CD4-positive, alpha-beta T cell (primary cell): ENCODE results near the gene UBP1. TPM values are rescaled to one million over a fixed set of nuclear protein-coding genes. Genes with fewer than 3 reads are reported as not detected.

ENCODE experiments used
- ATAC-seq: fragments of 200-7000 bp; cut with Tn5 transposase; one replicate; pipeline ENCODE4 v1.10.0; 2022; ENCODE audit warnings: mild to moderate bottlenecking; ENCODE audit not compliant: poor library complexity
- CTCF ChIA-PET: fragments of 350-600 bp; sonication (Branson Sonifier 250); formaldehyde crosslinking; loops from one replicate; lab custom pipeline; 2021; ENCODE audit warnings: antibody characterized with exemption, inconsistent platforms; lab: Charles Lee
- POLR2A ChIA-PET: fragments of 350-600 bp; sonication (Branson Sonifier 250); formaldehyde crosslinking; loops from one replicate; lab custom pipeline; 2021; ENCODE audit warnings: antibody characterized with exemption, inconsistent platforms; lab: Charles Lee
- DNase-seq, 14 experiments: peaks; one replicate each; pipeline ENCODE4 v3.0.0-alpha.2; 2013 to 2020; ENCODE audit warnings: mixed read lengths in 2 of 14
- H3K27ac ChIP-seq, 2 donors: one replicate each; pipeline versions ENCODE4 v1.5.1 to v1.7.0; 2013; ENCODE audit warnings: low read length in 2 of 2, low read depth in 1 of 2, mild to moderate bottlenecking in 1 of 2
- H3K27me3 ChIP-seq, 2 experiments: 1 replicate in 1 of 2; 2 replicates in 1 of 2; pipeline versions ENCODE4 v1.6.1 to v1.7.0; 2013; ENCODE audit warnings: low read length in 2 of 2, control low read depth in 1 of 2, mild to moderate bottlenecking in 1 of 2, moderate library complexity in 1 of 2; ENCODE audit not compliant: insufficient read depth in 2 of 2, control insufficient read depth in 1 of 2
- H3K36me3 ChIP-seq: one replicate; pipeline ENCODE4 v1.6.1; 2013; ENCODE audit warnings: low read length, control low read depth; ENCODE audit not compliant: insufficient read depth
- H3K4me1 ChIP-seq: one replicate; pipeline ENCODE4 v1.6.1; 2013; ENCODE audit warnings: low read length, control low read depth; ENCODE audit not compliant: insufficient read depth
- H3K4me3 ChIP-seq: one replicate; pipeline ENCODE4 v1.5.1; 2013; ENCODE audit warnings: mild to moderate bottlenecking, low read length, moderate library complexity
- H3K9me3 ChIP-seq, 2 experiments: 1 replicate in 1 of 2; 2 replicates in 1 of 2; pipeline versions ENCODE4 v1.6.1 to v1.7.0; 2013; ENCODE audit warnings: low read length in 2 of 2, mild to moderate bottlenecking in 2 of 2, control low read depth in 1 of 2, moderate library complexity in 1 of 2; ENCODE audit not compliant: control insufficient read depth in 1 of 2, insufficient read depth in 1 of 2
- H3K27ac Mint-ChIP-seq: one replicate; pipeline ENCODE4 v1.8.0; 2020; ENCODE audit warnings: mixed read lengths
- H3K27me3 Mint-ChIP-seq: one replicate; pipeline ENCODE4 v1.8.0; 2021; ENCODE audit warnings: mixed read lengths
- H3K36me3 Mint-ChIP-seq: one replicate; pipeline ENCODE4 v1.8.0; 2021; ENCODE audit warnings: low read depth, mixed read lengths
- H3K4me1 Mint-ChIP-seq: one replicate; pipeline ENCODE4 v1.8.0; 2021; ENCODE audit warnings: low read depth, mixed read lengths
- H3K4me3 Mint-ChIP-seq: one replicate; pipeline ENCODE4 v1.8.0; 2020; ENCODE audit warnings: mild to moderate bottlenecking, mixed read lengths
- H3K9me3 Mint-ChIP-seq: one replicate; pipeline ENCODE4 v1.8.0; 2020; ENCODE audit warnings: mixed read lengths
- CTCF ChIP-seq: fragments of 200-600 bp; IDR thresholded peaks from one replicate; pipeline ENCODE4 v1.8.0; 2022; ENCODE audit warnings: antibody characterized with exemption, mild to moderate bottlenecking
- intact Hi-C, 2 experiments: fragments of 100-400 bp; cut with DNase I in 1 of 2; cut with micrococcal nuclease in 1 of 2; formaldehyde crosslinking; loops; one replicate each; pipeline versions ENCODE4 v1.15.1 to v1.9.0; 2023 to 2025; cut with DNase I, micrococcal nuclease
- polyA plus RNA-seq, 2 donors: library from polyadenylated mRNA; unstranded; fragments of 120-200 nt; gene quantifications; one replicate each; pipeline ENCODE4 v1.2.1, GENCODE V29; 2013
- total RNA-seq, 174 experiments: library from RNA in 2 of 174; stranded (reverse) in 2 of 174; gene quantifications; one replicate each; pipeline ENCODE4 v1.2.3 and lab custom pipeline; 2021 to 2026

Gene UBP1
- total RNA-seq = 10 to 100 TPM; 59.5 to 61.6 TPM
- polyA plus RNA-seq (2013, experiment 1 of 2) = 75.2 TPM
- polyA plus RNA-seq (2013, experiment 2 of 2) = 86.6 TPM
- total RNA-seq (lab: John Stamatoyannopoulos, UW) = 65.6 to 169 (median 117) reads per million in 172 experiments

GRCh38 chr3:33440328-33441224 lies at the start of gene UBP1:
UBP1 (minus strand) TSS chr3:33440405; CDS start chr3:33439848, 557 bp downstream.
- DNase-seq (peak; percentile 87 to 100 (median 94)), ATAC-seq (peak; percentile 84)
- TF ChIP-seq CTCF = no peak
- Mint-ChIP-seq H3K36me3 (peaks cover 23% of the 10 kb centered on the region), H3K27me3 (no peaks in the 10 kb centered on the region), H3K9me3 (no peaks in the 10 kb centered on the region), H3K27ac (peak within 1 kb of the TSS; percentile 98), H3K4me3 (peak within 1 kb of the TSS; percentile 93), H3K4me1 (peaks cover 51% of the 10 kb centered on the region)
- intact Hi-C loops = loop anchor here (5.0 to 10.0 kb wide), 4 partner anchors 277 to 753 kb away; partner anchors contain the start of genes CLASP2 (in 1 of the 2), CNOT10 (in 1 of the 2) and PDCD6IP (in 1 of the 2)
- ChIA-PET POLR2A (interaction anchor here (0.6 to 1.9 kb wide), 27 partner anchors 9 to 1977 kb away, joined by 3 to 34 read pairs (median 4); partner anchors contain the start of genes CLASP2, CMTM6, CNOT10 and CRTAP), CTCF (interaction anchor here (0.9 to 1.8 kb wide), 2 partner anchors 14 to 15 kb away, joined by 3 to 4 read pairs; no protein-coding TSS in a partner anchor)
- H3K4me1 ChIP-seq = peaks cover 23% of the 10 kb centered on the region
- no peaks in the 10 kb centered on the region for H3K36me3 ChIP-seq
- no peaks in the 10 kb centered on the region for H3K9me3 ChIP-seq
- no peaks in the 10 kb centered on the region for H3K27me3 ChIP-seq
- peak within 1 kb of the TSS; percentile 60 for H3K4me3 ChIP-seq
- H3K27ac ChIP-seq = peak within 1 kb of the TSS; percentile 87 to 96

GRCh38 chr3:33488683-33489082 lies 48.5 kb upstream of the UBP1 start:
- POLR2A ChIA-PET = no interaction called here
- CTCF ChIA-PET = no interaction called here
- H3K27me3 ChIP-seq = no peaks in the 10 kb centered on the region
- no peak overlapping the region for H3K4me3 ChIP-seq
- H3K9me3 ChIP-seq = no peaks in the 10 kb centered on the region
- DNase-seq = no peak
- no peaks in the 10 kb centered on the region for H3K36me3 ChIP-seq
- no peak overlapping the region for H3K27ac ChIP-seq
- Mint-ChIP-seq H3K4me1 (no peaks in the 10 kb centered on the region), H3K27me3 (no peaks in the 10 kb centered on the region), H3K9me3 (no peaks in the 10 kb centered on the region), H3K36me3 (no peaks in the 10 kb centered on the region), H3K27ac (no peak overlapping the region), H3K4me3 (no peak overlapping the region)
- no peaks in the 10 kb centered on the region for H3K4me1 ChIP-seq
- intact Hi-C loops = no loop called here
- no peak for ATAC-seq
- TF ChIP-seq CTCF = no peak

GRCh38 chr3:33488246-33488645 lies 48.0 kb upstream of the UBP1 start:
- Histone ChIP-seq H3K9me3 (no peaks in the 10 kb centered on the region), H3K27me3 (no peaks in the 10 kb centered on the region), H3K36me3 (no peaks in the 10 kb centered on the region), H3K4me1 (no peaks in the 10 kb centered on the region), H3K27ac (no peak overlapping the region), H3K4me3 (no peak overlapping the region)
- ChIA-PET POLR2A (no interaction called here), CTCF (no interaction called here)
- Mint-ChIP-seq H3K27me3 (no peaks in the 10 kb centered on the region), H3K27ac (no peak overlapping the region), H3K9me3 (no peaks in the 10 kb centered on the region), H3K4me3 (no peak overlapping the region), H3K4me1 (no peaks in the 10 kb centered on the region), H3K36me3 (no peaks in the 10 kb centered on the region)
- no peak for DNase-seq
- intact Hi-C loops = no loop called here
- no peak for TF ChIP-seq CTCF
- no peak for ATAC-seq
